Caco-2 (cell line): ENCODE measurements around the gene AGPAT3. TPM values are rescaled to one million over a fixed set of nuclear protein-coding genes. Genes with fewer than 3 reads are reported as not detected.

Experiments
- BruUV-seq: library from RNA; stranded (reverse); fragments of 400-500 nt; replicated peaks from 2 replicates; lab custom pipeline; 2021; lab: Mats Ljungman, UMichigan
- CTCF ChIA-PET: fragments of 300-600 bp; sonication (Branson Sonifier 250); formaldehyde crosslinking; loops from one replicate; lab custom pipeline; 2022; ENCODE audit warnings: antibody characterized with exemption; lab: Charles Lee
- POLR2A ChIA-PET: fragments of 300-600 bp; sonication (Branson Sonifier 250); formaldehyde crosslinking; loops from one replicate; lab custom pipeline; 2022; ENCODE audit warnings: antibody characterized with exemption; lab: Charles Lee
- DNase-seq, 2 experiments: peaks; one replicate each; pipeline versions ENCODE4 v3.0.0 to v3.0.0-alpha.2; 2020 to 2022
- H3K27me3 ChIP-seq: replicated peaks from 2 replicates; pipeline ENCODE4 v1.6.0; 2011; ENCODE audit warnings: low read length; ENCODE audit not compliant: control insufficient read depth, insufficient read depth
- H3K36me3 ChIP-seq: 2 replicates; pipeline ENCODE4 v1.5.1; 2011; ENCODE audit warnings: low read length; ENCODE audit not compliant: control insufficient read depth, insufficient read depth
- H3K4me1 ChIP-seq: fragments of 250-450 bp; sonication (Bioruptor Pico); 2 replicates; pipeline ENCODE4 v1.5.1; 2020; ENCODE audit warnings: mild to moderate bottlenecking
- H3K4me3 ChIP-seq: 2 replicates; pipeline ENCODE4 v1.5.1; 2011; ENCODE audit warnings: low read depth, mild to moderate bottlenecking, control low read depth, low read length
- H3K9me3 ChIP-seq: fragments of 250-450 bp; sonication (Bioruptor Pico); 2 replicates; pipeline ENCODE4 v1.5.1; 2020; ENCODE audit warnings: mild to moderate bottlenecking, moderate library complexity
- H3K27ac Mint-ChIP-seq: one replicate; pipeline ENCODE4 v1.8.0; 2022; ENCODE audit warnings: mixed read lengths; ENCODE audit not compliant: unreplicated experiment
- H3K27me3 Mint-ChIP-seq: one replicate; pipeline ENCODE4 v1.8.0; 2022; ENCODE audit warnings: mixed read lengths; ENCODE audit not compliant: insufficient read depth, unreplicated experiment
- H3K36me3 Mint-ChIP-seq: one replicate; pipeline ENCODE4 v1.8.0; 2022; ENCODE audit warnings: mild to moderate bottlenecking, mixed read lengths; ENCODE audit not compliant: insufficient read depth, unreplicated experiment
- H3K4me1 Mint-ChIP-seq: one replicate; pipeline ENCODE4 v1.8.0; 2022; ENCODE audit warnings: low read depth, mixed read lengths; ENCODE audit not compliant: unreplicated experiment
- H3K4me3 Mint-ChIP-seq: one replicate; pipeline ENCODE4 v1.8.0; 2022; ENCODE audit warnings: mild to moderate bottlenecking, moderate library complexity, mixed read lengths; ENCODE audit not compliant: unreplicated experiment
- H3K9me3 Mint-ChIP-seq: one replicate; pipeline ENCODE4 v1.8.0; 2022; ENCODE audit warnings: mixed read lengths; ENCODE audit not compliant: unreplicated experiment
- intact Hi-C: fragments of 100-400 bp; cut with micrococcal nuclease; formaldehyde crosslinking; loops from one replicate; pipeline ENCODE4 v1.10.0; 2022; ENCODE audit not compliant: unreplicated experiment
- total RNA-seq: library from RNA; stranded (reverse); gene quantifications from 2 replicates; pipeline ENCODE4 v1.2.3, GENCODE V29; 2022
- TF ChIP-seq, protein P1 (sequence below), 2 experiments: fragments of 200-600 bp in 1 of 2; IDR thresholded peaks; 1 replicate in 1 of 2; 2 replicates in 1 of 2; pipeline versions ENCODE4 v1.5.1 to v1.8.0; 2011 to 2022; ENCODE audit warnings: antibody characterized with exemption in 1 of 2, control low read depth in 1 of 2, inconsistent platforms in 1 of 2, low read depth in 1 of 2, low read length in 1 of 2, mild to moderate bottlenecking in 1 of 2, moderate library complexity in 1 of 2; ENCODE audit not compliant: insufficient read depth in 1 of 2, severe bottlenecking in 1 of 2, unreplicated experiment in 1 of 2

AGPAT3 gene
- total RNA-seq, 1 experiment from 2014 or later = 61.8 TPM

DNA sequence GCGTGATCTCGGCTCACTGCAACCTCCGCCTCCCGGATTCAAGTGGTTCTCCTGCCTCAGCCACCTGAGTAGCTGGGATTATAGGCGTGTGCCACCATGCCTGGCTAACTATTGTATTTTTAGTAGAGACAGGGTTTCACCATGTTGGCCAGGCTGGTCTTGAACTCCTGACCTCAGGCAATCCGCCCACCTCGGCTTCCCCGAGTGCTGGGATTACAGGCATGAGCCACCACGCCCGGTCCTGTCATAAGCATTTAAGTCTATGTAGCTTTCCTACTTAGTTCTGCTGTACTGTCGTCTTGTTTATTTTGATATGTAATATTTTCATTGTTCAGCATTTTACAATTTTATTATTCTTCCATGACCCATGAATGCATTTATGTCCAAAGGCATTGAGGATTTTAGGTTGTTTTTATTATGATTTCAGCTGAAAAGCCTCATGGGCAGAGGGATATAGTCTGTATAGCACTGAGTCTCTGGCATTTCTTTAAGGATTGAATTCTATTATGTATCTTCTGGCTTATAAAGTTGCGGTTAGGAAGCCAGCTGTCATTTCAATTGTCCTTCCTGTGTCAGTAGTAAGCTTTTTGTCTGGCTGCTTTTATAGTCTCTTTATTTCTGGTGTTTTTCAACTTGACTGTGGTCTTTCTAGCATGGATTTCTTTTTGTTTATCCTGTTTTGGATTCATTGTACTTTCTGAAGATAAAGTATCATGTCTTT lies 9.2 kb downstream of the AGPAT3 start:
- peaks cover 6% of the 10 kb centered on the region; the same call in 1 of the 2 replicates for H3K4me1 ChIP-seq
- Mint-ChIP-seq H3K9me3 (no peaks in the 10 kb centered on the region), H3K4me3 (no peak overlapping the region), H3K36me3 (peaks cover 44% of the 10 kb centered on the region), H3K27ac (no peak overlapping the region), H3K4me1 (peaks cover 18% of the 10 kb centered on the region), H3K27me3 (no peaks in the 10 kb centered on the region)
- H3K4me3 ChIP-seq = no peak overlapping the region
- POLR2A ChIA-PET = no interaction called here
- intact Hi-C loops = no loop called here
- H3K9me3 ChIP-seq = no peaks in the 10 kb centered on the region; the same call in 1 of the 2 replicates
- H3K27me3 ChIP-seq = no peaks in the 10 kb centered on the region
- TF ChIP-seq, protein P1, sequence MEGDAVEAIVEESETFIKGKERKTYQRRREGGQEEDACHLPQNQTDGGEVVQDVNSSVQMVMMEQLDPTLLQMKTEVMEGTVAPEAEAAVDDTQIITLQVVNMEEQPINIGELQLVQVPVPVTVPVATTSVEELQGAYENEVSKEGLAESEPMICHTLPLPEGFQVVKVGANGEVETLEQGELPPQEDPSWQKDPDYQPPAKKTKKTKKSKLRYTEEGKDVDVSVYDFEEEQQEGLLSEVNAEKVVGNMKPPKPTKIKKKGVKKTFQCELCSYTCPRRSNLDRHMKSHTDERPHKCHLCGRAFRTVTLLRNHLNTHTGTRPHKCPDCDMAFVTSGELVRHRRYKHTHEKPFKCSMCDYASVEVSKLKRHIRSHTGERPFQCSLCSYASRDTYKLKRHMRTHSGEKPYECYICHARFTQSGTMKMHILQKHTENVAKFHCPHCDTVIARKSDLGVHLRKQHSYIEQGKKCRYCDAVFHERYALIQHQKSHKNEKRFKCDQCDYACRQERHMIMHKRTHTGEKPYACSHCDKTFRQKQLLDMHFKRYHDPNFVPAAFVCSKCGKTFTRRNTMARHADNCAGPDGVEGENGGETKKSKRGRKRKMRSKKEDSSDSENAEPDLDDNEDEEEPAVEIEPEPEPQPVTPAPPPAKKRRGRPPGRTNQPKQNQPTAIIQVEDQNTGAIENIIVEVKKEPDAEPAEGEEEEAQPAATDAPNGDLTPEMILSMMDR (IDR thresholded peaks at IDR 0.05; ENCODE audit: insufficient read depth in 1 of 2, low read depth in 1 of 2, low read length in 1 of 2, severe bottlenecking in 1 of 2, unreplicated experiment in 1 of 2) = no peak
- CTCF ChIA-PET = interaction anchor here (0.6 kb wide), 1 partner anchor 10 kb away, joined by 5 read pairs; no protein-coding TSS in a partner anchor
- DNase-seq = no peak
- H3K36me3 ChIP-seq = peaks cover 1% of the 10 kb centered on the region
- BruUV-seq = no TSS peak

DNA sequence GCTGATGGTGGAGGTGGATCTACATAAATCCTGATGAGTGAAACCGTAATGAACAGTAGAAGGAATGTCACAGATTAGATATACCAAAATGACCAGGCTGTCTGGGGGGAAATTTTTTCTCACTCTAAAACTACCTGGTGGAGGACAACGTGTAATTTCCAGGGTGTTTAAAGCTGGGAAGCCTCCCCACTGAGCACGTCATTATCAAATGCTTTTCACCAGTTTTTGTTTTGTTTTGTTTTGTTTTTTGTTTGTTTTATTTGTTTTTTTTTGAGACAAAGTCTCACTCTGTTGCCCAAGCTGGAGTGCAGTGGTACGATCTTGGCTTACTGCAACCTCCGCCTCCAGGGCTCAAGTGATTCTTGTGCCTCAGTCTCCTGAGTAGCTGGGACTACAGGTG lies 11.6 kb downstream of the AGPAT3 start:
- no peaks in the 10 kb centered on the region for H3K27me3 Mint-ChIP-seq
- Histone ChIP-seq H3K9me3 (no peaks in the 10 kb centered on the region; the same call in 1 of the 2 replicates), H3K27me3 (no peaks in the 10 kb centered on the region), H3K36me3 (peaks cover 1% of the 10 kb centered on the region), H3K4me1 (peaks cover 3% of the 10 kb centered on the region; the same call in 1 of the 2 replicates), H3K4me3 (no peak overlapping the region)
- peaks cover 12% of the 10 kb centered on the region for H3K4me1 Mint-ChIP-seq
- no peak for DNase-seq
- intact Hi-C loops = no loop called here
- TF ChIP-seq, protein P1 (IDR thresholded peaks at IDR 0.05; ENCODE audit: insufficient read depth in 1 of 2, low read depth in 1 of 2, low read length in 1 of 2, severe bottlenecking in 1 of 2, unreplicated experiment in 1 of 2) = no peak
- peaks cover 37% of the 10 kb centered on the region for H3K36me3 Mint-ChIP-seq
- POLR2A ChIA-PET = no interaction called here
- BruUV-seq = no TSS peak
- H3K27ac Mint-ChIP-seq = no peak overlapping the region
- no peaks in the 10 kb centered on the region for H3K9me3 Mint-ChIP-seq
- no peak overlapping the region for H3K4me3 Mint-ChIP-seq
- CTCF ChIA-PET = no interaction called here

DNA sequence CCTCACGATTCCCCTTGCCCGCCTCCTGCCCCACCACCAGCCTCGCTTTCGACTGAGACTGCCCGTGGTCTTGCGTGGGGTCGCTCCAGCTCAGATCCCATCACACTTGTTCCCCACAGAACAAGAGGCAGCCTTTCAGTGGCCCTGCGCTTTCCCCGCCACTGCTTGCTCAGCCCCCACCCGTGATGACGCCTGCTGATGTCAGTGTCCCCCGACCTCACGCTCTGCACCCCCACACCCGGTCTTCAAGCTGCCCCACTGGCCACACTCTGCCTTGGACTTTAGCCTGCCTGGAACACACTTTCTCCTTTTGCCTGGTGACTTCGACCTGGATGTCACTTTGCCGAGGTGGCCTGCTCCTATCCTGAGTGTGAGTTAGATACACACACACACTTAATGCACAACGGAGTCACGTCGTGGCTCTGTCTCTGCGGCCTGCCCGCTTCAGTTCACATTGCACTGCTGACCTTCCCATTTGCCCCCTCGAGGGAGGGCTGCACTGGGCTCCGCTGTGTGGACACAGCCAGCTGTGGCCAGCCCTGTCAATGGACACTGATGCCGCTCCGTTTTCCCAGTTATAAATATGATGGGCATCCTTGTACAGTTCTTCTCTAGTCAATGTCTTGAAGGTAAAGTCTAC lies 13.0 kb downstream of the AGPAT3 start:
- intact Hi-C loops = no loop called here
- Histone ChIP-seq H3K36me3 (no peaks in the 10 kb centered on the region; the same call in none of the 2 replicates), H3K9me3 (no peaks in the 10 kb centered on the region; the same call in 1 of the 2 replicates), H3K4me3 (no peak overlapping the region), H3K27me3 (no peaks in the 10 kb centered on the region), H3K4me1 (peaks cover 1% of the 10 kb centered on the region)
- DNase-seq = no peak
- no peak overlapping the region for H3K4me3 Mint-ChIP-seq
- no peaks in the 10 kb centered on the region for H3K27me3 Mint-ChIP-seq
- H3K4me1 Mint-ChIP-seq = peaks cover 7% of the 10 kb centered on the region
- no TSS peak for BruUV-seq
- CTCF ChIA-PET = no interaction called here
- TF ChIP-seq, protein P1 (IDR thresholded peaks at IDR 0.05; ENCODE audit: insufficient read depth in 1 of 2, low read depth in 1 of 2, low read length in 1 of 2, severe bottlenecking in 1 of 2, unreplicated experiment in 1 of 2) = no peak
- H3K9me3 Mint-ChIP-seq = no peaks in the 10 kb centered on the region
- H3K27ac Mint-ChIP-seq = no peak overlapping the region
- H3K36me3 Mint-ChIP-seq = peaks cover 32% of the 10 kb centered on the region
- POLR2A ChIA-PET = no interaction called here
